PFSK-1 (cell line): ENCODE data around the gene PTPRQ.

Experiments
- FOXP2 ChIP-seq: optimal IDR thresholded peaks from 2 replicates; pipeline ENCODE3; 2011; ENCODE audit warnings: borderline replicate concordance, control low read depth, inconsistent platforms; ENCODE audit not compliant: insufficient read depth; ENCODE audit errors: extremely low read length, extremely low read depth
- POLR2AphosphoS5 ChIP-seq: IDR thresholded peaks from 2 replicates; pipeline ENCODE4 v1.6.1; 2012; ENCODE audit warnings: low read depth, mild to moderate bottlenecking, control low read depth, low read length, moderate library complexity
- SIN3A ChIP-seq: IDR thresholded peaks from 2 replicates; pipeline ENCODE4 v1.6.1; 2012; ENCODE audit warnings: mild to moderate bottlenecking, low read length, moderate library complexity, borderline replicate concordance; ENCODE audit not compliant: insufficient read depth
- TAF1 ChIP-seq: IDR thresholded peaks from 2 replicates; pipeline ENCODE4 v1.6.1; 2012; ENCODE audit warnings: low read length, control low read depth, borderline replicate concordance; ENCODE audit not compliant: insufficient read depth
- TF ChIP-seq, protein P1 (sequence below), 2 experiments: IDR thresholded peaks; 2 replicates each; pipeline versions ENCODE4 v1.6.1 to v1.8.0; 2011 to 2012; ENCODE audit warnings: low read depth in 2 of 2, low read length in 2 of 2, control low read depth in 1 of 2, inconsistent platforms in 1 of 2, mild to moderate bottlenecking in 1 of 2, moderate library complexity in 1 of 2; ENCODE audit not compliant: insufficient read depth in 1 of 2

PTPRQ gene

DNA sequence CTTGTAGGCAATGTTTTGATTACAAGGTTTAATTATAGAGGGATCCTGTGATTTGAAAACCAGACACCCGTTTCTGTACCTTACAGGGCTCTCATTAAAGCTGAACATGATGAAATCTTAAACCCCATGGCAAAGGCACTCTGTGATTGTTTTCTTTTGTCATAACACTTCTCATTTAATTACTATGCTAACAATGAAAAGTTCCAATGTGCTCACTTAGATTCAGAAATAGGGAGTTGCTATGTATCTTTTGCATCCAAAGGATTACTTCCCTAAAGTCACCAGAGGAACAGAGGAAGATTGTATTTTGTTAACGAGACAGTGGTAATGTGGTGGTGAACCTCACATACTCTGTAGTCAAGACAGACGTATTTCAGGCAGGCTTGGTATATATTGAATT is 181.9 kb downstream of the PTPRQ start:
- no peak for TF ChIP-seq FOXP2
- TF ChIP-seq POLR2AphosphoS5 = no peak
- TF ChIP-seq, protein P1, sequence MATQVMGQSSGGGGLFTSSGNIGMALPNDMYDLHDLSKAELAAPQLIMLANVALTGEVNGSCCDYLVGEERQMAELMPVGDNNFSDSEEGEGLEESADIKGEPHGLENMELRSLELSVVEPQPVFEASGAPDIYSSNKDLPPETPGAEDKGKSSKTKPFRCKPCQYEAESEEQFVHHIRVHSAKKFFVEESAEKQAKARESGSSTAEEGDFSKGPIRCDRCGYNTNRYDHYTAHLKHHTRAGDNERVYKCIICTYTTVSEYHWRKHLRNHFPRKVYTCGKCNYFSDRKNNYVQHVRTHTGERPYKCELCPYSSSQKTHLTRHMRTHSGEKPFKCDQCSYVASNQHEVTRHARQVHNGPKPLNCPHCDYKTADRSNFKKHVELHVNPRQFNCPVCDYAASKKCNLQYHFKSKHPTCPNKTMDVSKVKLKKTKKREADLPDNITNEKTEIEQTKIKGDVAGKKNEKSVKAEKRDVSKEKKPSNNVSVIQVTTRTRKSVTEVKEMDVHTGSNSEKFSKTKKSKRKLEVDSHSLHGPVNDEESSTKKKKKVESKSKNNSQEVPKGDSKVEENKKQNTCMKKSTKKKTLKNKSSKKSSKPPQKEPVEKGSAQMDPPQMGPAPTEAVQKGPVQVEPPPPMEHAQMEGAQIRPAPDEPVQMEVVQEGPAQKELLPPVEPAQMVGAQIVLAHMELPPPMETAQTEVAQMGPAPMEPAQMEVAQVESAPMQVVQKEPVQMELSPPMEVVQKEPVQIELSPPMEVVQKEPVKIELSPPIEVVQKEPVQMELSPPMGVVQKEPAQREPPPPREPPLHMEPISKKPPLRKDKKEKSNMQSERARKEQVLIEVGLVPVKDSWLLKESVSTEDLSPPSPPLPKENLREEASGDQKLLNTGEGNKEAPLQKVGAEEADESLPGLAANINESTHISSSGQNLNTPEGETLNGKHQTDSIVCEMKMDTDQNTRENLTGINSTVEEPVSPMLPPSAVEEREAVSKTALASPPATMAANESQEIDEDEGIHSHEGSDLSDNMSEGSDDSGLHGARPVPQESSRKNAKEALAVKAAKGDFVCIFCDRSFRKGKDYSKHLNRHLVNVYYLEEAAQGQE (IDR thresholded peaks at IDR 0.05; ENCODE audit: insufficient read depth in 1 of 2, low read depth in 2 of 2, low read length in 2 of 2) = no peak
- TF ChIP-seq TAF1 = no peak
- no peak for TF ChIP-seq SIN3A

DNA sequence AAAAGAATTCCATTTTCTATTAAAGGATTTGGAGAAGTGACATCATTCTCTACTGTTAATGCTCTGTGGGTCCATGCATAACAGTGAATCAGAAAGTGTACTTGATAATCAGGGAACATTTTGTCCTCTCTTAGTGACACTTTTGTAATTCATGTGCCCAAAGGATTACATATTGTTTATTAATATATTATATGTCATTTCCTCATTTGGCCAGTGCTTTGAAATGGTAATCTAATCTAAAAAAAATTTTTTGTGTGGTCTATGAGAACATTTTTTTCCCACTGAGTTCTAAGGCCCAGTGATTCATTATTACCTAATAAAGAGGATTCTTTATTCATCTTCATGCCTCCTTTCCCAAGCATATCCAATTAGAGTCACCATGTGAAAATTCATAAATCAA is 183.7 kb downstream of the PTPRQ start:
- no peak for TF ChIP-seq POLR2AphosphoS5
- no peak for TF ChIP-seq SIN3A
- TF ChIP-seq, protein P1 (IDR thresholded peaks at IDR 0.05; ENCODE audit: insufficient read depth in 1 of 2, low read depth in 2 of 2, low read length in 2 of 2) = no peak
- TF ChIP-seq FOXP2 = no peak
- TF ChIP-seq TAF1 = no peak

DNA sequence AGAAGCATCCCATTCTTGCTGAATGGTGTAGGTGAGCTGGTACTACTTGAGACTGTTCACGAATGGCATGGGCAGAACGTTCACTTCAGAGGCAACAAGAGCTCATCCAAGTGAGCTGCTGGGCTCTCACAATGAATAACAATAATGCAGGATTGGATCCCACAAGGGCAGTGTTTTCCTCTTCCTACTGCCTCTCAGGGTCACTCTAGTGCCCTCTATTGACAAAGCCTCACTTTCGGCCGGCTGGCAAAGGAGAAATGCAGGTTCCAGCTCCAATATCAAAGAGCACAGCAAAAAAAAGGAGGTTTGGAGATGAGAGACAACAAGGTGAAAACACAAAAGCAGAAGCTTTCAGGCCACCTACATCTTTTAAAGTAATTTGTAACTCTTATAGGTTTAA is 188.8 kb downstream of the PTPRQ start:
- TF ChIP-seq SIN3A (no peak), FOXP2 (no peak), POLR2AphosphoS5 (no peak), TAF1 (no peak)
- TF ChIP-seq, protein P1 (IDR thresholded peaks at IDR 0.05; ENCODE audit: insufficient read depth in 1 of 2, low read depth in 2 of 2, low read length in 2 of 2) = no peak

DNA sequence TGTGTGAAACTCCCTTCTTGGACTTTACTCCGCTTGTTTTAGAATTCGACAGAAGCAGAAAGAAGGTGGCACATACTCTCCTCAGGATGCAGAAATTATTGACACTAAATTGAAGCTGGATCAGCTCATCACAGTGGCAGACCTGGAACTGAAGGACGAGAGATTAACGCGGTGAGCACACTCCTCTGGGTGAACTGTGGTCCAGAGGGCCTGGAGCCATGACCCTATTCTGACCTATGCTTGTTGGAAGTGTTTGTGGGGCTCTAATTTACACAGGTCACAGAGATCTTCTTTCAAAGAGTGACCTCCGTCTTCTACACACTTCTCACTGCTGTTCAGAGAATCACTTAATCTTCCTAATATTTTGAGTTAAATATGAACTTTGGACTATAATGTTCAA is 190.9 kb downstream of the PTPRQ start:
- no peak for TF ChIP-seq SIN3A
- TF ChIP-seq, protein P1 (IDR thresholded peaks at IDR 0.05; ENCODE audit: insufficient read depth in 1 of 2, low read depth in 2 of 2, low read length in 2 of 2) = no peak
- no peak for TF ChIP-seq TAF1
- TF ChIP-seq FOXP2 = no peak
- TF ChIP-seq POLR2AphosphoS5 = no peak

DNA sequence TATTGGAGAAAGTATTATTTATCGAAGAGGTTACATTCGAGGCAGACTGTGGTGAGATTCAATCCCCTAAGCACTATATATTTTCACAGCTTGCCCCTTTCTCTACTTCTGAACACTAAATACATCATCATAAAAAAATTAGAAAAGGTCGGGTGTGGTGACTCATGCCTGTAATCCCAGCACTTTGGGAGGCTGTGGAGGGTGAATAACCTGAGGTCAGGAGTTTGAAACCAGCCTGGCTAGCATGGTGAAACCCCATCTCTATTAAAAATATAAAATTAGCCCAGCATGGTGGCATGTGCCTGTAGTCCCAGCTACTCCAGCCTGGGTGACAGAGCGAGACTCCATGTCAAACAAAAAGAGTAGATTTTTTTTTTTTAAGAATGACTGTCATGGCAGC is 192.8 kb downstream of the PTPRQ start:
- TF ChIP-seq, protein P1 (IDR thresholded peaks at IDR 0.05; ENCODE audit: insufficient read depth in 1 of 2, low read depth in 2 of 2, low read length in 2 of 2) = no peak
- TF ChIP-seq FOXP2 = no peak
- no peak for TF ChIP-seq POLR2AphosphoS5
- no peak for TF ChIP-seq TAF1
- TF ChIP-seq SIN3A = no peak
